HUES64 (cell line): ENCODE measurements around the gene SVIL.
A peak's percentile ranks its signal among the peaks of the same experiment; 100 is the strongest.
"Not testable (repeated sequence)": the region's sequence is repeated elsewhere in the genome, so short reads cannot be mapped to it uniquely, and the experiment has no call there.

ENCODE experiments used
- H3K27ac ChIP-seq: 2 replicates; pipeline ENCODE4 v1.7.0; 2013; ENCODE audit warnings: low read depth, low read length, inconsistent platforms
- H3K27me3 ChIP-seq: 2 replicates; pipeline ENCODE4 v1.6.1; 2013; ENCODE audit warnings: mild to moderate bottlenecking, low read length; ENCODE audit not compliant: insufficient read depth
- H3K36me3 ChIP-seq: 2 replicates; pipeline ENCODE4 v1.6.1; 2013; ENCODE audit warnings: mild to moderate bottlenecking, low read length; ENCODE audit not compliant: insufficient read depth
- H3K4me1 ChIP-seq: 2 replicates; pipeline ENCODE4 v1.6.1; 2013; ENCODE audit warnings: mild to moderate bottlenecking, low read length, moderate library complexity; ENCODE audit not compliant: insufficient read depth
- H3K4me3 ChIP-seq: 2 replicates; pipeline ENCODE4 v1.5.1; 2013; ENCODE audit warnings: mild to moderate bottlenecking, low read length, moderate library complexity
- H3K9ac ChIP-seq: 2 replicates; pipeline ENCODE4 v1.6.1; 2013; ENCODE audit warnings: mild to moderate bottlenecking, low read depth, low read length
- H3K9me3 ChIP-seq: 2 replicates; pipeline ENCODE4 v1.6.1; 2013; ENCODE audit warnings: low read depth, low read length; ENCODE audit not compliant: insufficient read depth
- WGBS: fragments of 150-250, 120-280 bp; methylation state at CpG from one replicate; pipeline ENCODE4 v1.1.7; 2013; ENCODE audit warnings: missing lambda C conversion rate; 5-methylcytosine and 5-hydroxymethylcytosine counted together

SVIL gene

GRCh38 chr10:29587750-29588628 is 46.8 kb downstream of the SVIL start:
- peak overlapping the region; percentile 5; the same call in 1 of the 2 replicates for H3K4me3 ChIP-seq
- peak overlapping the region; percentile 29; the same call in 1 of the 2 replicates for H3K9ac ChIP-seq
- H3K36me3 ChIP-seq, H3K27me3 ChIP-seq, H3K9me3 ChIP-seq: not testable (repeated sequence)
- 46% methylated on average over 12 of the region's 19 CpGs for WGBS
- peaks cover 32% of the 10 kb centered on the region for H3K4me1 ChIP-seq
- peak overlapping the region; percentile 83 for H3K27ac ChIP-seq

GRCh38 chr10:29587102-29587749 is 47.5 kb downstream of the SVIL start:
- not testable (repeated sequence) for H3K9me3 ChIP-seq, H3K27me3 ChIP-seq, H3K36me3 ChIP-seq
- Histone ChIP-seq H3K4me1 (peaks cover 32% of the 10 kb centered on the region), H3K27ac (peak overlapping the region; percentile 83), H3K9ac (0 out of 2 replicates have a peak overlapping the region, but pooled peaks have one; percentile 29), H3K4me3 (peak overlapping the region; percentile 5; the same call in 1 of the 2 replicates)
- 58% methylated on average over 14 of the region's 15 CpGs for WGBS

GRCh38 chr10:29586509-29586908 is 48.3 kb downstream of the SVIL start:
- Histone ChIP-seq H3K9ac (no peak overlapping the region), H3K9me3 (no peaks in the 10 kb centered on the region), H3K4me1 (peaks cover 32% of the 10 kb centered on the region), H3K36me3 (no peaks in the 10 kb centered on the region), H3K27ac (no peak overlapping the region), H3K4me3 (no peak overlapping the region), H3K27me3 (no peaks in the 10 kb centered on the region)
- 76% methylated on average over 2 of the region's 4 CpGs for WGBS

- WGBS = 37% methylated on average over 18 of the region's 18 CpGs
- Histone ChIP-seq H3K4me3 (no peak overlapping the region), H3K27ac (no peak overlapping the region), H3K9me3 (no peaks in the 10 kb centered on the region), H3K36me3 (no peaks in the 10 kb centered on the region), H3K9ac (no peak overlapping the region), H3K27me3 (no peaks in the 10 kb centered on the region), H3K4me1 (peaks cover 31% of the 10 kb centered on the region)
These were observed 49.2 kb downstream of the SVIL start for GRCh38 chr10:29585488-29585976.

- no peaks in the 10 kb centered on the region for H3K27me3 ChIP-seq
- H3K9ac ChIP-seq = no peak overlapping the region
- no peaks in the 10 kb centered on the region for H3K9me3 ChIP-seq
- 97% methylated on average over 14 of the region's 14 CpGs for WGBS
- H3K4me3 ChIP-seq = no peak overlapping the region
- peaks cover 22% of the 10 kb centered on the region for H3K4me1 ChIP-seq
- H3K27ac ChIP-seq = no peak overlapping the region
- no peaks in the 10 kb centered on the region for H3K36me3 ChIP-seq
These were observed 50.3 kb downstream of the SVIL start for GRCh38 chr10:29584436-29584835.

- no peak overlapping the region for H3K27ac ChIP-seq
- H3K9ac ChIP-seq = no peak overlapping the region
- WGBS = 93% methylated on average over 9 of the region's 9 CpGs
- H3K27me3 ChIP-seq = no peaks in the 10 kb centered on the region
- no peaks in the 10 kb centered on the region for H3K36me3 ChIP-seq
- peaks cover 14% of the 10 kb centered on the region for H3K4me1 ChIP-seq
- H3K9me3 ChIP-seq = no peaks in the 10 kb centered on the region
- no peak overlapping the region for H3K4me3 ChIP-seq
These were observed 51.1 kb downstream of the SVIL start for GRCh38 chr10:29583674-29584073.

- H3K27me3 ChIP-seq, H3K9ac ChIP-seq, H3K4me1 ChIP-seq, H3K4me3 ChIP-seq, H3K9me3 ChIP-seq, H3K36me3 ChIP-seq, H3K27ac ChIP-seq: not testable (repeated sequence)
- WGBS = 76% methylated on average over 5 of the region's 5 CpGs
These were observed 52.0 kb downstream of the SVIL start for GRCh38 chr10:29582769-29583168.

GRCh38 chr10:29579455-29579970 is 55.3 kb downstream of the SVIL start:
- Histone ChIP-seq H3K27me3 (no peaks in the 10 kb centered on the region), H3K9ac (no peak overlapping the region), H3K9me3 (no peaks in the 10 kb centered on the region), H3K36me3 (no peaks in the 10 kb centered on the region), H3K27ac (no peak overlapping the region), H3K4me3 (no peak overlapping the region), H3K4me1 (peaks cover 14% of the 10 kb centered on the region; the same call in 1 of the 2 replicates)
- 88% methylated on average over 12 of the region's 12 CpGs for WGBS

- Histone ChIP-seq H3K27me3 (no peaks in the 10 kb centered on the region), H3K4me1 (peaks cover 14% of the 10 kb centered on the region; the same call in 1 of the 2 replicates), H3K27ac (no peak overlapping the region), H3K36me3 (no peaks in the 10 kb centered on the region), H3K9ac (no peak overlapping the region), H3K9me3 (no peaks in the 10 kb centered on the region), H3K4me3 (no peak overlapping the region)
- 94% methylated on average over 3 of the region's 3 CpGs for WGBS
These were observed 56.3 kb downstream of the SVIL start for GRCh38 chr10:29578457-29578856.

- WGBS = 82% methylated on average over 8 of the region's 8 CpGs
These were observed 58.1 kb downstream of the SVIL start for GRCh38 chr10:29576681-29577080.

GRCh38 chr10:29575098-29575455 is 59.7 kb downstream of the SVIL start:
- H3K36me3 ChIP-seq = no peaks in the 10 kb centered on the region
- H3K27ac ChIP-seq = no peak overlapping the region
- WGBS = 96% methylated on average over 2 of the region's 2 CpGs
- H3K4me3 ChIP-seq = no peak overlapping the region
- no peak overlapping the region for H3K9ac ChIP-seq
- peaks cover 20% of the 10 kb centered on the region; the same call in 1 of the 2 replicates for H3K4me1 ChIP-seq
- no peaks in the 10 kb centered on the region for H3K27me3 ChIP-seq
- no peaks in the 10 kb centered on the region for H3K9me3 ChIP-seq

More at GRCh38 chr10:29576681-29577080, 58.1 kb downstream of the SVIL start:
- Histone ChIP-seq H3K4me1 (peaks cover 14% of the 10 kb centered on the region; the same call in 1 of the 2 replicates), H3K9ac (peak overlapping the region; percentile 27; the same call in 1 of the 2 replicates), H3K36me3 (no peaks in the 10 kb centered on the region), H3K27me3 (no peaks in the 10 kb centered on the region), H3K9me3 (no peaks in the 10 kb centered on the region), H3K27ac (no peak overlapping the region), H3K4me3 (no peak overlapping the region)
